Stimulated activated CD4-positive, alpha-beta T cell treated with anti-CD3 and anti-CD28 coated beads, Interleukin-12 subunit alpha, Interleukin-12 subunit beta, amount 100 ng/mL, for 48 hours (primary cell): Measurements from ENCODE around the gene RRBP1.

Experiments
- DNase-seq, 3 donors: peaks; one replicate each; pipeline ENCODE4 v3.0.0-alpha.2; 2020; ENCODE audit warnings: low read depth in 2 of 3, low spot score in 1 of 3

RRBP1 gene

DNA sequence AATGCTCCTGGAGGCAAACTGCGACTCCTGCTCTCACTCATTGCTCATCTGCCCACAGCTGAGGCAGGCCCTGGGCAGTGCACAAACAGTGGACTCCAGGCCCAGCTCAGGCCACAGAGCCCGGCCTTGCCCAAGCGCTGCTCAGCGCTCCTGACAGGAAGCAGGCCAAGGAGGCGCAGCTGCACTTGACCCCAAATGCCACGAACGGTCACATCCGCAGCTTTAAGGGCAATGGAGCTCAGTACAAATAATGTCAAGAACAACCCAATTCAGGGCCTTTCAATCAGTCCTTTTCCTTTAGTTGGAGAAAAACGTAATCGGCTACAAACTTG is 33.8 kb downstream of the RRBP1 start:
- DNase-seq = no peak

- DNase-seq = no peak
Observed at GRCh38 chr20:17647391-17648314, 34.4 kb downstream of the RRBP1 start.

DNA sequence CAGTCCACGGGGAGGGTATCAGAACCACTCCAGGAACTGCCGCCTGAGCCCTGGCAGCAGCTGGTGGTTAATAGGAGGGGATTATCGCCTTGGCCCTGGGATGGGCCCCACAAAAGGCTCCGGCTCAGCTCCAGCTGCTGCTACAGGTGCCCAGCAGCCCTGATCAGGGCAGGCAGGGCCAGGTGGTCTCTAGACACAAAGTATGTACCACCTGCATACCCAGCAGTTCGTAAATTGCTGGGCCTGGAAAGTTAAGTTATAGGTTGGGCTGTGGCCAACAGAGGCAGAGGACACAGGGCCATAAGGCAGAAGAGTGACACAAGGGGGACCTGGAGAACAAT is 35.1 kb downstream of the RRBP1 start:
- no peak for DNase-seq

GRCh38 chr20:17646209-17646960 is 35.7 kb downstream of the RRBP1 start:
- DNase-seq = no peak

DNA sequence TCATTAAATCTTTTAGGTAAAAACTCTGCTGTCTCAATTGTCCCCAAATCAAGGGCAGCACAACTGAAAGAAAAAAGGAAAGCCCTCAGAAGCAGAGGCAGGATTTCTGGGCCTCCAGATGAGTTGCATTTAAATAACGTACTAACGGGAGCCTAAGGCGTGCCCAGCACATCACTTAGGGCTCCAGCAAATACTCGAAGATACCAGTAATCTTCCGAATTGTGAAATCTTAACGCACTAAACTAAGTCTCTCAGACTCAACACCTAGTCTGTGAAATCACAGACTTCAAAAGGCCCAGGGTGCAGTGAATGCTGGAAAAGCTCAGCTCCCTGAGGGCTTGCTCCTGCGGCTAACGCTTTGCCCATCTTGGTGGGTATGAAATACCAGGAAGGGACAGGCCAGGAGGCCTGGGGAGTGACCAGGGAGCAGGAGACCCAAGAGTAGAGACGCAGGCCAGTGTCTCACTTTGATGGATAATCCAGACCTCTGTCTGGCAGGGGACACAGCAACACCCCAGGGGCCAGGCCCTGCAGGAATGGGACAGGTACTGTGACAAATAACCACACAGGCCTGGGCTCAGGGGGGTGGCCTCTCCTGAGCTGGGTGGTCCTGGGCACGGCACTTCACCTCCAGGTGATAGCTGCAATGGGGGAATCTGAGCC is 36.4 kb downstream of the RRBP1 start:
- no peak for DNase-seq

GRCh38 chr20:17645010-17645409 is 37.0 kb downstream of the RRBP1 start:
- DNase-seq = no peak

GRCh38 chr20:17644451-17644850 is 37.6 kb downstream of the RRBP1 start:
- no peak for DNase-seq

DNA sequence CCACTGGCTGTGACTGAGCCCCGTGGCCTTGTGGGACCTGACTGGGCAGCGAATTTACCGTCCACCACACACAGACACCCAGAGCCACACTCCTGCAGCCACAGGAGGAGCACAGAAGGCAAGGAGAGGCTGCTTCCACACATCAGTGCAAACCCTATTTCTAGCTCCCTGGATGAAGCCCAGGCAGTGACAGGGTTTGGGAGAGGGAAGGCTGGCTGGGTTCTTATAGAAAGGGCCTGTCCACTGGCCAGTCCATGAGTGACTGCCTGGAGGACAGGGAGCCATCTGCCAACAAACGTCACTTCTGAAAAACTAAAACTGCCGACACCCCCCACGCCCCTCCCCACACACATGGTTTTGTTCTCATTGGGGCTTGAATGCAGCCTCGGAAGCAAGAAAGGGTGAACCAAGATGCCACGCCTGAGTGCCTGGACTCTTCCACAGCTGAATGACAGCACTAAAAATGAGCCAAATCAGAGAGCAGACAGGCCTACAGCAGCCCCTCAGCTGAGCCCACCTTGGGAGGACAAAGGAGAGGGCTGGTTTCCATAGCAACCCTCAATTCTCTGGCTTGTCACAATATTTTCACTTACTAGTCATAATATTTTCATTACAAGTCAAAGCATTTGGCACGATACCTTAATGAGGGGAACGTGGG is 38.4 kb downstream of the RRBP1 start:
- no peak for DNase-seq

DNA sequence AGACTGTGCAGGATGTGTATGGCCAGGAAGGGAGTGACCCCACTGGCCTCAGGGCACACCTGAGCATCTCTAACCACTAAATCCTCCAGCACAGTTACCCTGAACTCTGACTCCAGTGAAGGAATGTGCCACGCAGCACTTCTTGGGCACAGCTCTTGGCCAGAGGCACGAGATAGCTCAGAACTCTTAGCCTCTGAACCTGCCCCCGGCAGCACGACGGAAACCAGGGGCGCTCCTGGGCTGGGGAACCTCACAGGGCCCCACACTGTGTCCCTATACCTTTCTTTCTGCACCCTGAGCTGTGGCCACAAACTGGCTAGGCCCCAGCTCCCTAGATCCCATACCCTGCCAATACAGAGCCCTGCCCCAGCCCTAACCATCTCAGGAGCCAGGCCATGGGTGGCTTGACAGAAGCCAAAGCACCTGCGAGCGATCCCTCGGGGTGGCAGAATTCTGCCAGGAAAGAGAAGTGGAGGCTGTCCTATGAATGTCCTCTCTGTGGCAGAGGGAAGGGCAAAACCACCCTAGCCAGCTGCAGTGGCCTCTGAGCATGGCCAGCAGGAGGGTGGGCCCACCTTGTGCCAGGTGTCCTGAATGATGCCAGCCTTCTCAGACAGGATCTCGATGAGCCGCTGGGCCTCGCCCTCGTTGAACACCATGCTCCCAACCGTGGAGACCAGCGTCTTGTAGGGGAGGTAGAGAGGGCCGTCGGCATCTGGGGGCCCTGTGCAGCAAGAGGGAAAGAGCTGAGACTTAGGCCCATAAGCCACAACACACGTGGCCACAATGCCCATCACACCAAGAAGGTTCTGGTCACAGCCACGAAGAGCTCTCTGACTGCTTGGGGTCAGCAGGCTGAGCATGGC is 39.4 kb downstream of the RRBP1 start:
- DNase-seq = no peak

GRCh38 chr20:17641993-17642392 is 40.0 kb downstream of the RRBP1 start:
- no peak for DNase-seq

DNA sequence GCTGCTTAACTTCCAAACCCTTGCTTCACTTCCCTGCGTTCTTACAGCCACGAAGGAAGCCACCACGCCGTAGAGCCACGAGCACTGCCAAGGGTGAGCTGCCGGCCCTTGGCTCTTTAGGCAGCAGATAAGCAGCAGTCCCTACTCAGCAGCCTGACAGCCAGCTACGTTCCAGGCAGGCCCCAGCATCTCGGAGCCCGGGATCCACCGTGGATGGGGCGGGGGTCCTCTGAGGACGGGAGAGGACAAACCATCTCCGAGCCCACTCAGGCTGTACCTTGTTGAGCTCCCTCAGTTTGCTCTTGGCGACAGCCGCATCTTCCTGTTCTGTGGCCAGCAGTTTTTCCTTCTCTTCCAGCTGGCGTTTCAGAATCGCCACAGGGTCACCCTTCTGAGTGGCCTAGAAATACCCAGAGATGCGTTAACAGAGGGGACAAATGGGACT is 40.5 kb downstream of the RRBP1 start:
- DNase-seq = no peak

- no peak for DNase-seq
Observed at GRCh38 chr20:17640875-17641378, 41.1 kb downstream of the RRBP1 start.

DNA sequence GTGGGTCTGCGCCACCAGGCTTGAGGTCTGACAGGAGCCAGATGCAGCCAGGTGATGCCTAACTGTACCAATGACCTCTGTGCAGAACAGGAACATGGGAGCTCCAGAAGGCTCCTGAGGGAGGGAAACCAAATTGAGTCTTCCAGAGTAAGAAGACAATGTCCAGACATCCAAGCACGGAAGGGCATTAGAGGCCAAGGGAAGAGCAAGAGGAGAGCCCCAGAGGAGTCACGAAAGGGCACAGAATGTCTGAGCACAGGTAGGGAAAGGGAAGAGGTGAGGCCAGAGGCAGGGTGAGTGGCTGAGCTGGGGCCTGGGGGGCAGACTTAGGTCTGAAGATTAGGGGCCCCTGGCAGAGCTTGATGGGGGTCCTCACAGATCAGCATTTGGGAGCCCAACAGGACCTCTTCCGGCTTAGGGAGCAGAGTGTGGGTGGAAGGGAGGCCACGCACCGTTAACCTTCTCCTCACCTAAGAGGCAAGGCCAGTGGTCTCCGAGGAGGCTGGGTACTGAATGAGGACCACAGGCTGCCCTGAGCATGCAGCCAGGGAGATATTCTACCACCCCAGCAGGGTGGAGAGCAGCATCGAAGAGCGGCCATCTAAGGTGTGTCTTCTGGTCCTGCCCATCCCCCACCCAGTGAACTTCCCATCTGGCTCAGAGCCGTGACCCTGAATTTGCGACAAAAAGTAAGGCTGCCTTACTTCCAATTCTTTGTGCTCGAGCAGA is 41.7 kb downstream of the RRBP1 start:
- DNase-seq = no peak

- no peak for DNase-seq
Observed at GRCh38 chr20:17638835-17639407, 43.1 kb downstream of the RRBP1 start.

- DNase-seq = no peak
Observed at GRCh38 chr20:17637985-17638640, 43.9 kb downstream of the RRBP1 start.

- DNase-seq = no peak
Observed at GRCh38 chr20:17637413-17637780, 44.6 kb downstream of the RRBP1 start.

DNA sequence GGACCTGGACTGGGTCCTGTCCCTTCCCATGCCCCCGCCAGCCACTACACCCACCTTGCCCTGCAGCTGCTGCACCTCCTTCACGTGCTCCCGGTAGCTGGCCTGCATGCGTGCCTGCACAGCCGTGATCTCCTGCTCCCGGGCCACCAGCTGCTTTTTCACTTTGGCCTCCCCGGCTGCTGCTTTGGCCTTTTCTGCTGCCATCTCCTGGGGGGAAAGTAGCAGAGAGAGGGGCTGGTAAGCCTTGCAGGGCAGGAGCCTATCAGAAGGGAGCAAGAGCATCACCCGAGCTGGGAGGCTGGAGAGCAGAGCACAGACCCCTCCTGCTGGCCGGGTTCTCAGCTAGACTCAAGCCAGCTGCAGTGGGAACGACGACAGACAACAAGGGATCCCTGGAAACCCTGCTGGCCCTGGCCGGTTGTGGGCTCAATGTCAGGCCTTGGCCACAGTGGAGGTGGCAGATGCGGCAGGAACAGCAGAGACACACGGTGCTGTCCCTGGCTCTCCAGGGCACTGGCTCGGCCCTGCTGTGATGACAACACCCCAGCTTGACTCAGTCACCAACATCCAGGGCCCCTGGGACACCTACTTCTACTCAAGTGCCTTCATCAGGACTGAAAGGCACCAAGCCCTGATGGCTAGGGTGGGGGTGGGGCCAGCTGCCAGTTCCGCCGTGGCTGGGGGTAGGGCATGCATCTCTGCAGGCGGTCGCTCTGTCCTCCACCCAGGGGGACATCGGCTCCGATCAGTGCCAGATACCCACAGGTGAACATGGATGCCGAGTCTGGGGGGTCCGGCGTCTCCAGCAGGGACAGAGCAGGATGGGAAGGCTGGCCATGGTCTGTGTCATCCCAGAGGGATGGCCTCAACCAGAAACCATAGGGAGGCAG is 45.3 kb downstream of the RRBP1 start:
- DNase-seq = no peak
